Measurements from ENCODE around the gene OTOF.

- TF ChIP-seq POLR2A (IDR thresholded peaks at IDR 0.05; ENCODE audit: low read depth, low read length), result no peak
- no peak for TF ChIP-seq CTCF (conservative IDR thresholded peaks at IDR 0.05; ENCODE audit: low read depth, low read length)
- no peak for TF ChIP-seq FOS (IDR thresholded peaks at IDR 0.05; ENCODE audit: low read depth, low read length)
- no peak for TF ChIP-seq BHLHE40 (IDR thresholded peaks at IDR 0.05; ENCODE audit: low read depth, low read length)
- TF ChIP-seq CEBPB (IDR thresholded peaks at IDR 0.05; ENCODE audit: low read depth, low read length), result no peak
- TF ChIP-seq RFX5 (IDR thresholded peaks at IDR 0.05; ENCODE audit: low read depth, low read length), result no peak
- no peak for TF ChIP-seq RAD21 (IDR thresholded peaks at IDR 0.05; ENCODE audit: low read length)
- no peak for TF ChIP-seq SMC3 (IDR thresholded peaks at IDR 0.05; ENCODE audit: low read depth, low read length)
- TF ChIP-seq ELK1 (IDR thresholded peaks at IDR 0.05; ENCODE audit: borderline replicate concordance, low read depth, low read length), result no peak
Observed at GRCh38 chr2:26507088-26507487, 29.2 kb upstream of the OTOF start.
